K562 (cell line): ENCODE results near the gene EGLN1. TPM values are rescaled to one million over a fixed set of nuclear protein-coding genes. Genes with fewer than 3 reads are reported as not detected.

Experiments
- ELF2 ChIP-seq: fragments of 250-450 bp; sonication (Bioruptor Pico); IDR thresholded peaks from 2 replicates; pipeline ENCODE4 v1.5.0; 2021; ENCODE audit warnings: mild to moderate bottlenecking
- NFE2 ChIP-seq: IDR thresholded peaks from 2 replicates; pipeline ENCODE4 v1.6.1; 2014; ENCODE audit warnings: antibody characterized with exemption, low read depth
- SMAD4 ChIP-seq: fragments of 250-450 bp; sonication (Bioruptor Pico); conservative IDR thresholded peaks from 2 replicates; pipeline ENCODE4 v1.8.0; 2021; ENCODE audit warnings: inconsistent platforms, mild to moderate bottlenecking, moderate library complexity
- TOE1 ChIP-seq, 2 experiments: fragments of 450-650 bp in 1 of 2; sonication (generic) in 1 of 2; formaldehyde crosslinking in 1 of 2; IDR thresholded peaks; 2 replicates each; pipeline versions ENCODE4 v1.7.1 to v1.8.0; 2016 to 2022; ENCODE audit warnings: borderline replicate concordance in 2 of 2, mild to moderate bottlenecking in 2 of 2, antibody characterized with exemption in 1 of 2, inconsistent platforms in 1 of 2, low read depth in 1 of 2, missing genetic modification reagents in 1 of 2, moderate library complexity in 1 of 2
- ZNF318 ChIP-seq, 2 experiments: fragments of 450-650 bp; IDR thresholded peaks; 2 replicates each; pipeline ENCODE4 v1.6.1; 2016; ENCODE audit warnings: mild to moderate bottlenecking in 2 of 2, borderline replicate concordance in 1 of 2, low read depth in 1 of 2, moderate library complexity in 1 of 2
- polyA plus RNA-seq, 8 experiments: library from polyadenylated mRNA; depleted of rRNA in 4 of 8; stranded (reverse) in 5 of 8; unstranded in 3 of 8; fragments of >200 nt; fragmentation: Nextera tagmentation in 2 of 8; fragmentation: Illumina TruSeq in 1 of 8; extraction: Ambion mirVana in 2 of 8; extraction: Trizol in 1 of 8; gene quantifications; 2 replicates each; pipeline versions ENCODE4 v1.2.1 to v1.2.3, GENCODE V29; 2011 to 2014; ENCODE audit warnings: inconsistent platforms in 1 of 8, missing spikeins in 1 of 8
- total RNA-seq, 7 experiments: library from RNA; depleted of rRNA in 6 of 7; stranded (reverse); fragments of >200 nt in 6 of 7; fragmentation: Illumina TruSeq in 2 of 7; extraction: Trizol in 2 of 7; gene quantifications; 2 replicates each; pipeline versions ENCODE4 v1.2.1 to v1.2.3, GENCODE V29; 2011 to 2021; ENCODE audit warnings: low replicate concordance in 1 of 7
- TF ChIP-seq, protein P1 (sequence below), 2 experiments: fragments of 200-800 bp in 1 of 2; sonication (Bioruptor generic) in 1 of 2; sonication (generic) in 1 of 2; formaldehyde crosslinking in 1 of 2; IDR thresholded peaks in 1 of 2; conservative IDR thresholded peaks in 1 of 2; 2 replicates each; pipeline versions ENCODE4 v1.5.0 to v1.6.1; 2016 to 2020; ENCODE audit warnings: missing compliant biosample characterization in 1 of 2, missing genetic modification characterization in 1 of 2, missing genetic modification reagents in 1 of 2

EGLN1 gene
- total and polyA plus RNA-seq, 9 of the 15 experiments (the other 6 are each of a cell fraction or from before 2014, with no cell fraction given), result 5.2 to 54.3 (median 24.6) TPM

GRCh38 chr1:231442735-231443134, 20.6 kb upstream of the EGLN1 start (continued):
- TF ChIP-seq NFE2 (peak; percentile 92), ZNF318 (IDR thresholded peaks at IDR 0.05; ENCODE audit: borderline replicate concordance in 1 of 2, low read depth in 1 of 2) (no peak), SMAD4 (peak; percentile 41; the same call in 1 of the 2 replicates), TOE1 (IDR thresholded peaks at IDR 0.05; ENCODE audit: borderline replicate concordance) (peak; percentile 76; the same call in 1 of the 2 replicates), TOE1 (CRISPR knock-in tag; IDR thresholded peaks at IDR 0.05; ENCODE audit: borderline replicate concordance, low read depth) (no peak), ELF2 (CRISPR knock-in tag) (0 out of 2 replicates have a peak, but pooled peaks have one; percentile 45)
- TF ChIP-seq, protein P1, sequence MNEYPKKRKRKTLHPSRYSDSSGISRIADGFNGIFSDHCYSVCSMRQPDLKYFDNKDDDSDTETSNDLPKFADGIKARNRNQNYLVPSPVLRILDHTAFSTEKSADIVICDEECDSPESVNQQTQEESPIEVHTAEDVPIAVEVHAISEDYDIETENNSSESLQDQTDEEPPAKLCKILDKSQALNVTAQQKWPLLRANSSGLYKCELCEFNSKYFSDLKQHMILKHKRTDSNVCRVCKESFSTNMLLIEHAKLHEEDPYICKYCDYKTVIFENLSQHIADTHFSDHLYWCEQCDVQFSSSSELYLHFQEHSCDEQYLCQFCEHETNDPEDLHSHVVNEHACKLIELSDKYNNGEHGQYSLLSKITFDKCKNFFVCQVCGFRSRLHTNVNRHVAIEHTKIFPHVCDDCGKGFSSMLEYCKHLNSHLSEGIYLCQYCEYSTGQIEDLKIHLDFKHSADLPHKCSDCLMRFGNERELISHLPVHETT (CRISPR knock-in tag; conservative IDR thresholded peaks at IDR 0.05 in 1 of 2, IDR thresholded peaks at IDR 0.05 in 1 of 2), result 0 out of 4 replicates have a peak, but pooled peaks of 1 of the 2 experiments have one; percentile 36
